HG03558 (cell line): ENCODE results near the gene UPK3A.
"Not testable (repeated sequence)": the region's sequence is repeated elsewhere in the genome, so short reads cannot be mapped to it uniquely, and the experiment has no call there.

Experiments
- ATAC-seq: cut with Tn5 transposase; IDR thresholded peaks from one replicate; pipeline ENCODE4 v1.9.1; 2021; ENCODE audit warnings: moderate number of reproducible peaks; ENCODE audit not compliant: unreplicated experiment; ENCODE audit errors: extremely low read depth

UPK3A gene

GRCh38 chr22:45323695-45324094 lies 38.9 kb downstream of the UPK3A start:
- no peak for ATAC-seq

GRCh38 chr22:45324311-45324711 lies 39.6 kb downstream of the UPK3A start:
- ATAC-seq: no peak

- not testable (repeated sequence) for ATAC-seq
These were observed 43.5 kb downstream of the UPK3A start for GRCh38 chr22:45328261-45328660.

- no peak for ATAC-seq
These were observed 44.2 kb downstream of the UPK3A start for GRCh38 chr22:45328822-45329529.

- ATAC-seq: no peak
These were observed 44.8 kb downstream of the UPK3A start for GRCh38 chr22:45329530-45329936.

GRCh38 chr22:45330548-45330947 lies 45.8 kb downstream of the UPK3A start:
- ATAC-seq: no peak

- no peak for ATAC-seq
These were observed 46.7 kb downstream of the UPK3A start for GRCh38 chr22:45331486-45331885.

- ATAC-seq: no peak
These were observed 47.3 kb downstream of the UPK3A start for GRCh38 chr22:45332001-45332400.

- no peak for ATAC-seq
These were observed 49.3 kb downstream of the UPK3A start for GRCh38 chr22:45334068-45334467.

- no peak for ATAC-seq
These were observed 49.8 kb downstream of the UPK3A start for GRCh38 chr22:45334528-45334927.

GRCh38 chr22:45335021-45335818 lies 50.5 kb downstream of the UPK3A start:
- no peak for ATAC-seq

GRCh38 chr22:45335854-45336522 lies 51.2 kb downstream of the UPK3A start:
- no peak for ATAC-seq

- ATAC-seq: no peak
These were observed 52.3 kb downstream of the UPK3A start for GRCh38 chr22:45336971-45337431.

GRCh38 chr22:45337536-45337935 lies 52.8 kb downstream of the UPK3A start:
- no peak for ATAC-seq

GRCh38 chr22:45338795-45339194 lies 54.0 kb downstream of the UPK3A start:
- ATAC-seq: no peak

- no peak for ATAC-seq
These were observed 55.6 kb downstream of the UPK3A start for GRCh38 chr22:45340323-45340722.

- no peak for ATAC-seq
These were observed 56.7 kb downstream of the UPK3A start for GRCh38 chr22:45341498-45341897.

GRCh38 chr22:45343143-45343542 lies 58.4 kb downstream of the UPK3A start:
- no peak for ATAC-seq

GRCh38 chr22:45344334-45344733 lies 59.6 kb downstream of the UPK3A start:
- ATAC-seq: no peak
